PC-9 (cell line): ENCODE measurements around the gene ENGASE. TPM values are rescaled to one million over a fixed set of nuclear protein-coding genes. Genes with fewer than 3 reads are reported as not detected.

ENCODE experiments used
- BruUV-seq: library from RNA; stranded (reverse); fragments of 400-500 nt; replicated peaks from 2 replicates; lab custom pipeline; 2021; lab: Mats Ljungman, UMichigan
- CTCF ChIA-PET: fragments of 300-600 bp; sonication (Branson Sonifier 250); formaldehyde crosslinking; loops from one replicate; lab custom pipeline; 2022; ENCODE audit warnings: antibody characterized with exemption; lab: Charles Lee
- POLR2A ChIA-PET: fragments of 300-600 bp; sonication (Branson Sonifier 250); formaldehyde crosslinking; loops from one replicate; lab custom pipeline; 2022; ENCODE audit warnings: antibody characterized with exemption; ENCODE audit not compliant: unreplicated experiment; lab: Charles Lee
- DNase-seq, 2 experiments: peaks; one replicate each; pipeline versions ENCODE4 v3.0.0 to v3.0.0-alpha.2; 2015 to 2022; ENCODE audit warnings: mixed read lengths in 1 of 2
- H2AFZ ChIP-seq: fragments of 200-600 bp; sonication (generic); 2 replicates; pipeline ENCODE4 v1.8.1; 2017; ENCODE audit warnings: antibody characterized with exemption
- H3F3A ChIP-seq: fragments of 200-600 bp; sonication (generic); 2 replicates; pipeline ENCODE4 v1.8.1; 2017; ENCODE audit warnings: antibody characterized with exemption, mild to moderate bottlenecking, low read depth; ENCODE audit not compliant: insufficient read depth
- H3K27ac ChIP-seq: fragments of 200-600 bp; sonication (generic); 2 replicates; pipeline ENCODE4 v1.6.1; 2016; ENCODE audit warnings: mixed run types
- H3K27me3 ChIP-seq: fragments of 200-600 bp; sonication (generic); 2 replicates; pipeline ENCODE4 v1.6.1; 2016; ENCODE audit warnings: low read depth, mixed run types; ENCODE audit not compliant: insufficient read depth
- H3K36me3 ChIP-seq: fragments of 200-600 bp; sonication (generic); 2 replicates; pipeline ENCODE4 v1.6.1; 2016; ENCODE audit warnings: low read depth, mixed run types
- H3K4me1 ChIP-seq: fragments of 200-600 bp; sonication (generic); replicated peaks from 2 replicates; pipeline ENCODE4 v1.6.1; 2016; ENCODE audit warnings: mixed run types; ENCODE audit not compliant: insufficient read depth
- H3K4me2 ChIP-seq: fragments of 200-600 bp; sonication (generic); 2 replicates; pipeline ENCODE4 v1.6.1; 2017; ENCODE audit warnings: mixed run types
- H3K4me3 ChIP-seq: fragments of 200-600 bp; sonication (generic); 2 replicates; pipeline ENCODE4 v1.6.1; 2016; ENCODE audit warnings: mixed run types
- H3K79me2 ChIP-seq: fragments of 200-600 bp; sonication (generic); 2 replicates; pipeline ENCODE4 v1.6.1; 2017; ENCODE audit warnings: low read depth, mixed run types
- H3K9me2 ChIP-seq: fragments of 200-600 bp; sonication (generic); 2 replicates; pipeline ENCODE4 v1.8.1; 2017; ENCODE audit warnings: mild to moderate bottlenecking; ENCODE audit not compliant: insufficient read depth
- H3K9me3 ChIP-seq: fragments of 200-600 bp; sonication (generic); 2 replicates; pipeline ENCODE4 v1.8.1; 2016; ENCODE audit warnings: low read depth; ENCODE audit not compliant: insufficient read depth
- H4K20me1 ChIP-seq: fragments of 200-600 bp; sonication (generic); 2 replicates; pipeline ENCODE4 v1.8.1; 2017; ENCODE audit not compliant: insufficient read depth
- CTCF ChIP-seq: fragments of 200-600 bp; sonication (generic); conservative IDR thresholded peaks from 2 replicates; pipeline ENCODE4 v1.6.1; 2017; ENCODE audit warnings: mixed run types, antibody characterized with exemption, mild to moderate bottlenecking, moderate library complexity
- EZH2 ChIP-seq: fragments of 200-600 bp; sonication (generic); IDR thresholded peaks from 2 replicates; pipeline ENCODE4 v1.8.0; 2017; ENCODE audit warnings: antibody characterized with exemption, low read depth
- intact Hi-C: fragments of 100-400 bp; cut with micrococcal nuclease; formaldehyde crosslinking; loops from one replicate; pipeline ENCODE4 v1.10.0; 2022; ENCODE audit not compliant: unreplicated experiment
- total RNA-seq: library from RNA; stranded (reverse); gene quantifications from 2 replicates; pipeline ENCODE4 v1.2.3, GENCODE V29; 2021

The ENGASE gene
- total RNA-seq, 1 experiment from 2014 or later: 15.7 TPM

GRCh38 chr17:79031996-79032875 lies 42.4 kb upstream of the ENGASE start:
- H3K4me1 ChIP-seq: peaks cover 25% of the 10 kb centered on the region
- H3K9me3 ChIP-seq: no peaks in the 10 kb centered on the region
- no peak for DNase-seq
- no peaks in the 10 kb centered on the region for H3K79me2 ChIP-seq
- no peaks in the 10 kb centered on the region for H3K9me2 ChIP-seq
- POLR2A ChIA-PET: no interaction called here
- intact Hi-C loops: no loop called here
- no peak overlapping the region for H3K4me2 ChIP-seq
- H3K4me3 ChIP-seq: no peak overlapping the region
- no peak overlapping the region for H2AFZ ChIP-seq
- TF ChIP-seq CTCF (no peak), EZH2 (no peak)
- no peak overlapping the region for H3K27ac ChIP-seq
- H3F3A ChIP-seq: peaks cover 8% of the 10 kb centered on the region; the same call in 1 of the 2 replicates
- H4K20me1 ChIP-seq: no peaks in the 10 kb centered on the region
- no peaks in the 10 kb centered on the region for H3K27me3 ChIP-seq
- BruUV-seq: no TSS peak
- H3K36me3 ChIP-seq: no peaks in the 10 kb centered on the region
- CTCF ChIA-PET: no interaction called here

DNA sequence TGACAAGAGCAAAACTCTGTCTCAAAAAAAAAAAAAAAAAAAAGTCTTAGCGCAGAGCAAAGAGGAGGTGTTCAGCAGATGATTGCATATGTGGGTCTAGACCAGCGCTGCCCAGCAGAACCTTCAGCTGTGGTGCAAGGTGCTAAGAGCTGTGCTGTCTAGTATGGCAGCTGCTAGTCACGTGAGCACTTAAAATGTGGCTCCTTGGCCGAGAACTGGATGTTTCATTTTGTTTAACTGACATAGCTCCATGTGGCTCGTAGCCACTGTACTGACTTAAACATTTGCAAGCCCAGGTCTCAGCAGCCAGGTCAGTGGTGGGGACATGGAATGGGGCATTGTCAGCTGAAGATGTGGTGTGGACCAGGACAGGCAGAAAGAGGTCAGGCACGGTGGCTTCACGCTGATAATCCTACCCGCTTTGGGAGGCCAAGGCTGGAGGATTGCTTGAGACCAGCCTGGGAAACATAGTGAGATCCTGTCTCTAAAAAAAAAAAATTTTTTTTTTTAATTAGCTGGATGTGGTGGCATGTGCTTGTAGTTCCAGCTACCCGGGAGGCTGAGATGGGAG lies 41.5 kb upstream of the ENGASE start:
- Histone ChIP-seq H3K9me3 (no peaks in the 10 kb centered on the region), H3K4me2 (no peak overlapping the region), H3F3A (peaks cover 9% of the 10 kb centered on the region), H3K79me2 (no peaks in the 10 kb centered on the region), H3K36me3 (no peaks in the 10 kb centered on the region), H4K20me1 (no peaks in the 10 kb centered on the region), H3K27ac (no peak overlapping the region), H3K9me2 (no peaks in the 10 kb centered on the region), H3K27me3 (no peaks in the 10 kb centered on the region), H3K4me1 (peaks cover 17% of the 10 kb centered on the region), H2AFZ (no peak overlapping the region), H3K4me3 (no peak overlapping the region)
- no peak for DNase-seq
- no TSS peak for BruUV-seq
- ChIA-PET CTCF (interaction anchor here (0.6 kb wide), 1 partner anchor 61 kb away, joined by 3 read pairs; no protein-coding TSS in a partner anchor), POLR2A (no interaction called here)
- intact Hi-C loops: no loop called here
- TF ChIP-seq EZH2 (no peak), CTCF (no peak)

GRCh38 chr17:79033741-79034501 lies 40.7 kb upstream of the ENGASE start:
- no TSS peak for BruUV-seq
- DNase-seq: no peak
- CTCF ChIA-PET: interaction anchor here (0.6 kb wide), 1 partner anchor 60 kb away, joined by 3 read pairs; no protein-coding TSS in a partner anchor
- Histone ChIP-seq H2AFZ (no peak overlapping the region), H3F3A (peaks cover 9% of the 10 kb centered on the region), H3K4me3 (no peak overlapping the region), H4K20me1 (no peaks in the 10 kb centered on the region), H3K79me2 (no peaks in the 10 kb centered on the region), H3K4me2 (no peak overlapping the region), H3K4me1 (peaks cover 23% of the 10 kb centered on the region), H3K36me3 (no peaks in the 10 kb centered on the region), H3K27me3 (no peaks in the 10 kb centered on the region), H3K9me3 (no peaks in the 10 kb centered on the region), H3K9me2 (no peaks in the 10 kb centered on the region), H3K27ac (no peak overlapping the region)
- intact Hi-C loops: no loop called here
- POLR2A ChIA-PET: no interaction called here
- TF ChIP-seq CTCF (no peak), EZH2 (no peak)
